ENCODE results near the gene LTA. TPM values are rescaled to one million over a fixed set of nuclear protein-coding genes. Genes with fewer than 3 reads are reported as not detected.

The LTA gene
- total and polyA plus RNA-seq, 2 donors (not counting 3 experiments of a cell fraction or from before 2014, with no cell fraction given) = 0.46 TPM; not detected in 1

Small RNA genes lying within 50 kb of the gene (small RNA-seq; reads per million reads assigned to genes)
- gene SNORA38 (ENCODE audit: insufficient read depth, insufficient read length, low read depth, low replicate concordance) (26.7 reads per million, percentile 84 among the genes with 10 or more reads in this experiment), gene SNORD117 (ENCODE audit: insufficient read depth, insufficient read length, low read depth, low replicate concordance) (692 reads per million, percentile 100 among the genes with 10 or more reads in this experiment), gene SNORD84 (ENCODE audit: insufficient read depth, insufficient read length, low read depth, low replicate concordance) (not detected), gene UQCRHP1 (ENCODE audit: insufficient read depth, insufficient read length, low read depth, low replicate concordance) (not detected)

Other genes starting within 250 kb of the LTA start
Only the 30 nearest of the 34 such genes appear.
- 111 and 126 TPM in 2 replicates for gene HLA-B, start 215.1 kb upstream of the LTA start, total RNA-seq
- 119 and 151 TPM in 2 replicates for gene HLA-B, start 215.1 kb upstream of the LTA start, polyA plus RNA-seq
- 42.5 and 45.2 TPM in 2 replicates for gene MICA, start 168.7 kb upstream of the LTA start, total RNA-seq
- 99.3 and 101 TPM in 2 replicates for gene MICA, start 168.7 kb upstream of the LTA start, polyA plus RNA-seq
- 25.9 and 36.3 TPM in 2 replicates for gene MICB, start 74.1 kb upstream of the LTA start, total RNA-seq
- gene MICB, start 74.1 kb upstream of the LTA start, polyA plus RNA-seq = 32.8 and 35.7 TPM in 2 replicates
- not detected in 2 replicates for gene MCCD1, start 43.3 kb upstream of the LTA start, total RNA-seq
- not detected in 2 replicates for gene MCCD1, start 43.3 kb upstream of the LTA start, polyA plus RNA-seq
- gene DDX39B, start 30.3 kb upstream of the LTA start, total RNA-seq = 453 and 481 TPM in 2 replicates
- 722 and 766 TPM in 2 replicates for gene DDX39B, start 30.3 kb upstream of the LTA start, polyA plus RNA-seq
- gene ATP6V1G2, start 25.7 kb upstream of the LTA start, total RNA-seq = 0.84 and 1.4 TPM in 2 replicates
- 0.64 and 0.70 TPM in 2 replicates for gene ATP6V1G2, start 25.7 kb upstream of the LTA start, polyA plus RNA-seq
- 14.6 and 15.5 TPM in 2 replicates for gene NFKBIL1, start 24.7 kb upstream of the LTA start, total RNA-seq
- gene NFKBIL1, start 24.7 kb upstream of the LTA start, polyA plus RNA-seq = 9.9 and 14.2 TPM in 2 replicates
- gene TNF, start 3.3 kb downstream of the LTA start, total RNA-seq = not detected in 2 replicates
- gene TNF, start 3.3 kb downstream of the LTA start, polyA plus RNA-seq = not detected in 2 replicates
- 1.2 and 1.3 TPM in 2 replicates for gene LTB, start 10.1 kb downstream of the LTA start, total RNA-seq
- 1.8 and 2.1 TPM in 2 replicates for gene LTB, start 10.1 kb downstream of the LTA start, polyA plus RNA-seq
- gene LST1, start 14.0 kb downstream of the LTA start, total RNA-seq = 1.00 and 2.0 TPM in 2 replicates
- gene LST1, start 14.0 kb downstream of the LTA start, polyA plus RNA-seq = 1.1 and 1.8 TPM in 2 replicates
- gene NCR3, start 20.7 kb downstream of the LTA start, total RNA-seq = not detected in 2 replicates
- not detected in 2 replicates for gene NCR3, start 20.7 kb downstream of the LTA start, polyA plus RNA-seq
- not detected in 2 replicates for gene AIF1, start 42.9 kb downstream of the LTA start, total RNA-seq
- not detected in 2 replicates for gene AIF1, start 42.9 kb downstream of the LTA start, polyA plus RNA-seq
- 218 and 229 TPM in 2 replicates for gene PRRC2A, start 48.4 kb downstream of the LTA start, total RNA-seq
- gene PRRC2A, start 48.4 kb downstream of the LTA start, polyA plus RNA-seq = 88.4 and 114 TPM in 2 replicates
- 314 and 322 TPM in 2 replicates for gene BAG6, start 80.4 kb downstream of the LTA start, total RNA-seq
- gene BAG6, start 80.4 kb downstream of the LTA start, polyA plus RNA-seq = 190 and 234 TPM in 2 replicates
- gene APOM, start 83.6 kb downstream of the LTA start, total RNA-seq = 0.97 TPM in 1 of 2 replicates, not detected in the other
- gene APOM, start 83.6 kb downstream of the LTA start, polyA plus RNA-seq = 2.5 and 2.6 TPM in 2 replicates
- gene C6orf47, start 88.5 kb downstream of the LTA start, total RNA-seq = 12.8 and 15.0 TPM in 2 replicates
- gene C6orf47, start 88.5 kb downstream of the LTA start, polyA plus RNA-seq = 5.6 and 5.8 TPM in 2 replicates
- gene GPANK1, start 92.7 kb downstream of the LTA start, total RNA-seq = 11.7 and 12.6 TPM in 2 replicates
- 13.3 and 17.5 TPM in 2 replicates for gene GPANK1, start 92.7 kb downstream of the LTA start, polyA plus RNA-seq
- 206 and 214 TPM in 2 replicates for gene CSNK2B, start 93.8 kb downstream of the LTA start, total RNA-seq
- 159 and 160 TPM in 2 replicates for gene CSNK2B, start 93.8 kb downstream of the LTA start, polyA plus RNA-seq
- 23.9 and 25.0 TPM in 2 replicates for gene LY6G5B, start 97.7 kb downstream of the LTA start, total RNA-seq
- 13.7 and 15.4 TPM in 2 replicates for gene LY6G5B, start 97.7 kb downstream of the LTA start, polyA plus RNA-seq
- gene LY6G5C, start 108.8 kb downstream of the LTA start, total RNA-seq = 5.2 and 8.2 TPM in 2 replicates
- gene LY6G5C, start 108.8 kb downstream of the LTA start, polyA plus RNA-seq = 11.4 and 11.8 TPM in 2 replicates
- 41.3 and 48.9 TPM in 2 replicates for gene ABHD16A, start 131.0 kb downstream of the LTA start, total RNA-seq
- 60.1 and 60.3 TPM in 2 replicates for gene ABHD16A, start 131.0 kb downstream of the LTA start, polyA plus RNA-seq
- not detected in 2 replicates for gene LY6G6F, start 134.6 kb downstream of the LTA start, total RNA-seq
- not detected in 2 replicates for gene LY6G6F, start 134.6 kb downstream of the LTA start, polyA plus RNA-seq
- gene LY6G6D, start 143.1 kb downstream of the LTA start, total RNA-seq = not detected in 2 replicates
- not detected in 2 replicates for gene LY6G6D, start 143.1 kb downstream of the LTA start, polyA plus RNA-seq
- 0.35 TPM in 1 of 2 replicates, not detected in the other for gene LY6G6C, start 149.5 kb downstream of the LTA start, total RNA-seq
- 0.33 and 0.41 TPM in 2 replicates for gene LY6G6C, start 149.5 kb downstream of the LTA start, polyA plus RNA-seq
- gene MPIG6B, start 151.1 kb downstream of the LTA start, total RNA-seq = not detected in 2 replicates
- not detected in 2 replicates for gene MPIG6B, start 151.1 kb downstream of the LTA start, polyA plus RNA-seq
- gene DDAH2, start 157.0 kb downstream of the LTA start, total RNA-seq = 109 and 116 TPM in 2 replicates
- gene DDAH2, start 157.0 kb downstream of the LTA start, polyA plus RNA-seq = 168 and 176 TPM in 2 replicates
- 535 and 543 TPM in 2 replicates for gene CLIC1, start 164.2 kb downstream of the LTA start, total RNA-seq
- gene CLIC1, start 164.2 kb downstream of the LTA start, polyA plus RNA-seq = 569 and 578 TPM in 2 replicates
- 43.2 and 43.8 TPM in 2 replicates for gene MSH5, start 167.7 kb downstream of the LTA start, total RNA-seq
- gene MSH5, start 167.7 kb downstream of the LTA start, polyA plus RNA-seq = 24.5 and 27.1 TPM in 2 replicates
- gene SAPCD1, start 190.4 kb downstream of the LTA start, total RNA-seq = 9.4 and 11.7 TPM in 2 replicates
- gene SAPCD1, start 190.4 kb downstream of the LTA start, polyA plus RNA-seq = 1.6 and 3.0 TPM in 2 replicates
- gene VWA7, start 205.0 kb downstream of the LTA start, total RNA-seq = 0.25 and 0.51 TPM in 2 replicates
- gene VWA7, start 205.0 kb downstream of the LTA start, polyA plus RNA-seq = 0.11 and 0.21 TPM in 2 replicates